WTC11 (cell line): Measurements from ENCODE around the gene RRAGB.
"Not testable (repeated sequence)": the region's sequence is repeated elsewhere in the genome, so short reads cannot be mapped to it uniquely, and the experiment has no call there.

Experiments used
- PRRX2 ChIP-seq: fragments of 250-450 bp; sonication (Bioruptor Pico); IDR thresholded peaks from 2 replicates; pipeline ENCODE4 v1.8.0; 2021; ENCODE audit warnings: mild to moderate bottlenecking
- TF ChIP-seq, protein P1 (sequence below): fragments of 200-600 bp; IDR thresholded peaks from 2 replicates; pipeline ENCODE4 v1.8.0; 2022; ENCODE audit warnings: antibody characterized with exemption
- TF ChIP-seq, protein P2 (sequence below): sonication (generic); formaldehyde crosslinking; IDR thresholded peaks from 2 replicates; pipeline ENCODE4 v1.8.1; 2023; ENCODE audit warnings: mild to moderate bottlenecking, moderate library complexity, missing genetic modification reagents
- TF ChIP-seq, protein P3 (sequence below): fragments of 250-450 bp; sonication (Bioruptor Pico); IDR thresholded peaks from 2 replicates; pipeline ENCODE4 v1.9.0; 2021; ENCODE audit warnings: mild to moderate bottlenecking, borderline replicate concordance

DNA sequence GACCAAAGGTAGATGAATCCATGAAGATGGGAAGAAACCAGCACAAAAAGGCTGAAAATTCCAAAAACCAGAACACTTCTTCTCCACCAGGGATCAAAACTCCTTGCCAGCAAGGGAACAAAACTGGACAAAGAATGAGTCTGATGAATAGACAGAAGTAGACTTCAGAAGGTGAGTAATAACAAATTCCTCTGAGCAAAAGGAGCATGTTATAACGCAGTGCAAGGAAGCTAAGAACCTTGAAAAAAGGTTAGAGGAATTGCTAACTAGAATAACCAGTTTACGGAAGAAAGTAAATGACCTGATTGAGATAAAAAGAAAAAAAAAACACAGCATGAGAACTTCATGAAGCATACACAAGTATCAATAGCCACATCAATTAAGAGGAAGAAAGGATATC lies 14.1 kb upstream of the RRAGB start:
- TF ChIP-seq, protein P1, sequence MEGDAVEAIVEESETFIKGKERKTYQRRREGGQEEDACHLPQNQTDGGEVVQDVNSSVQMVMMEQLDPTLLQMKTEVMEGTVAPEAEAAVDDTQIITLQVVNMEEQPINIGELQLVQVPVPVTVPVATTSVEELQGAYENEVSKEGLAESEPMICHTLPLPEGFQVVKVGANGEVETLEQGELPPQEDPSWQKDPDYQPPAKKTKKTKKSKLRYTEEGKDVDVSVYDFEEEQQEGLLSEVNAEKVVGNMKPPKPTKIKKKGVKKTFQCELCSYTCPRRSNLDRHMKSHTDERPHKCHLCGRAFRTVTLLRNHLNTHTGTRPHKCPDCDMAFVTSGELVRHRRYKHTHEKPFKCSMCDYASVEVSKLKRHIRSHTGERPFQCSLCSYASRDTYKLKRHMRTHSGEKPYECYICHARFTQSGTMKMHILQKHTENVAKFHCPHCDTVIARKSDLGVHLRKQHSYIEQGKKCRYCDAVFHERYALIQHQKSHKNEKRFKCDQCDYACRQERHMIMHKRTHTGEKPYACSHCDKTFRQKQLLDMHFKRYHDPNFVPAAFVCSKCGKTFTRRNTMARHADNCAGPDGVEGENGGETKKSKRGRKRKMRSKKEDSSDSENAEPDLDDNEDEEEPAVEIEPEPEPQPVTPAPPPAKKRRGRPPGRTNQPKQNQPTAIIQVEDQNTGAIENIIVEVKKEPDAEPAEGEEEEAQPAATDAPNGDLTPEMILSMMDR, result not testable (repeated sequence)
- TF ChIP-seq, protein P2, sequence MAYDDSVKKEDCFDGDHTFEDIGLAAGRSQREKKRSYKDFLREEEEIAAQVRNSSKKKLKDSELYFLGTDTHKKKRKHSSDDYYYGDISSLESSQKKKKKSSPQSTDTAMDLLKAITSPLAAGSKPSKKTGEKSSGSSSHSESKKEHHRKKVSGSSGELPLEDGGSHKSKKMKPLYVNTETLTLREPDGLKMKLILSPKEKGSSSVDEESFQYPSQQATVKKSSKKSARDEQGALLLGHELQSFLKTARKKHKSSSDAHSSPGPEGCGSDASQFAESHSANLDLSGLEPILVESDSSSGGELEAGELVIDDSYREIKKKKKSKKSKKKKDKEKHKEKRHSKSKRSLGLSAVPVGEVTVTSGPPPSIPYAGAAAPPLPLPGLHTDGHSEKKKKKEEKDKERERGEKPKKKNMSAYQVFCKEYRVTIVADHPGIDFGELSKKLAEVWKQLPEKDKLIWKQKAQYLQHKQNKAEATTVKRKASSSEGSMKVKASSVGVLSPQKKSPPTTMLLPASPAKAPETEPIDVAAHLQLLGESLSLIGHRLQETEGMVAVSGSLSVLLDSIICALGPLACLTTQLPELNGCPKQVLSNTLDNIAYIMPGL, result not testable (repeated sequence)
- TF ChIP-seq, protein P3, sequence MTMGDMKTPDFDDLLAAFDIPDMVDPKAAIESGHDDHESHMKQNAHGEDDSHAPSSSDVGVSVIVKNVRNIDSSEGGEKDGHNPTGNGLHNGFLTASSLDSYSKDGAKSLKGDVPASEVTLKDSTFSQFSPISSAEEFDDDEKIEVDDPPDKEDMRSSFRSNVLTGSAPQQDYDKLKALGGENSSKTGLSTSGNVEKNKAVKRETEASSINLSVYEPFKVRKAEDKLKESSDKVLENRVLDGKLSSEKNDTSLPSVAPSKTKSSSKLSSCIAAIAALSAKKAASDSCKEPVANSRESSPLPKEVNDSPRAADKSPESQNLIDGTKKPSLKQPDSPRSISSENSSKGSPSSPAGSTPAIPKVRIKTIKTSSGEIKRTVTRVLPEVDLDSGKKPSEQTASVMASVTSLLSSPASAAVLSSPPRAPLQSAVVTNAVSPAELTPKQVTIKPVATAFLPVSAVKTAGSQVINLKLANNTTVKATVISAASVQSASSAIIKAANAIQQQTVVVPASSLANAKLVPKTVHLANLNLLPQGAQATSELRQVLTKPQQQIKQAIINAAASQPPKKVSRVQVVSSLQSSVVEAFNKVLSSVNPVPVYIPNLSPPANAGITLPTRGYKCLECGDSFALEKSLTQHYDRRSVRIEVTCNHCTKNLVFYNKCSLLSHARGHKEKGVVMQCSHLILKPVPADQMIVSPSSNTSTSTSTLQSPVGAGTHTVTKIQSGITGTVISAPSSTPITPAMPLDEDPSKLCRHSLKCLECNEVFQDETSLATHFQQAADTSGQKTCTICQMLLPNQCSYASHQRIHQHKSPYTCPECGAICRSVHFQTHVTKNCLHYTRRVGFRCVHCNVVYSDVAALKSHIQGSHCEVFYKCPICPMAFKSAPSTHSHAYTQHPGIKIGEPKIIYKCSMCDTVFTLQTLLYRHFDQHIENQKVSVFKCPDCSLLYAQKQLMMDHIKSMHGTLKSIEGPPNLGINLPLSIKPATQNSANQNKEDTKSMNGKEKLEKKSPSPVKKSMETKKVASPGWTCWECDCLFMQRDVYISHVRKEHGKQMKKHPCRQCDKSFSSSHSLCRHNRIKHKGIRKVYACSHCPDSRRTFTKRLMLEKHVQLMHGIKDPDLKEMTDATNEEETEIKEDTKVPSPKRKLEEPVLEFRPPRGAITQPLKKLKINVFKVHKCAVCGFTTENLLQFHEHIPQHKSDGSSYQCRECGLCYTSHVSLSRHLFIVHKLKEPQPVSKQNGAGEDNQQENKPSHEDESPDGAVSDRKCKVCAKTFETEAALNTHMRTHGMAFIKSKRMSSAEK (CRISPR knock-in tag), result not testable (repeated sequence)
- not testable (repeated sequence) for TF ChIP-seq PRRX2
